ENCODE data around the gene WDFY2. TPM values are rescaled to one million over a fixed set of nuclear protein-coding genes. Genes with fewer than 3 reads are reported as not detected.

Gene WDFY2
- total RNA-seq, 1 donor from 2014 or later, result 6.8 TPM

DNA sequence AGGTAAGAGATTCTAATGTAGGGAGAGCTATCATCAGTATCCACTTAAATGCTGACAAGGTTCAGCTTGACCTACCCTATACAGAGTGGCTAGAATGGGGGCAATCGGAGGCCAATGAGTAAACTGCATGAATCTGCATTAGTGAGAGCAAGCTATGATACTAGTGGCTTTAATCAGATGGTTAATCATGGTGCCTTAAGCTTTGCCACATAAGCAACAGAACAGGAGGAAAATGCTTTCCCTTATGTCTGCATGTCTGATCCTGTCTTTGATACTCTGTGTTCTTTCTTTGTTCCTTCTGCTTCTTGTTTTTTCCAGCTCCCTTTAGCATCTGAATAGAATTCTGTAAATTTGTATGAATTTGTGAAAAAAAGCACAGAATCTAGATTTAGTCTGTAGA is 91.1 kb downstream of the WDFY2 start:
- Histone ChIP-seq H3K27ac (ENCODE audit: low read depth, low read length) (no peak overlapping the region), H3K4me1 (ENCODE audit: control insufficient read depth in 3 of 3, insufficient read depth in 3 of 3, low read length in 3 of 3) (no peaks in the 10 kb centered on the region), H3K9me3 (ENCODE audit: control insufficient read depth in 3 of 3, low read length in 3 of 3) (no peaks in the 10 kb centered on the region), H3K4me3 (ENCODE audit: low read length in 3 of 3) (no peak overlapping the region), H3K36me3 (ENCODE audit: control insufficient read depth in 3 of 3, insufficient read depth in 3 of 3, low read length in 3 of 3) (no peaks in the 10 kb centered on the region), H3K9ac (ENCODE audit: low read depth in 1 of 3, low read length in 3 of 3) (no peak overlapping the region), H3K27me3 (ENCODE audit: control insufficient read depth in 3 of 3, insufficient read depth in 3 of 3, low read length in 3 of 3) (no peaks in the 10 kb centered on the region)

DNA sequence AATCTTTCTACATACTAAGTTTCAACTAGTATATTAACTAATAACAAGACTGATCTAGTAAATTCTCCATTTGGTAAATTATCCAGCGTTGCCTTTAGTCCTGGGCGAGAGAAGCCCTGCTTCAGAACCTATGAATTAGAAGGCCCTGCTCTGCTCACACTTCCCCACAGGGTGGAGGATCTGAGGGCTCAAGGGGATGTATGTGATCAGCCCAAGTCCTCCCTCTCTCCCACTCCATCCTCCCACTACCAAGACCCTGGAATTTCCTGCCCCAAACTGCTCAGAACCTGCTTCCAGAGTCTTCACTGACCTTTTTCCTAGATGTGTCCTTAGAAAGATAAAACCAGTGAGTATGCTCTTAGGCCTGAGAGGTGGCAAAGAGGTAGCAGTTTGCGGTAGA is 91.6 kb downstream of the WDFY2 start:
- H3K36me3 ChIP-seq (ENCODE audit: control insufficient read depth in 3 of 3, insufficient read depth in 3 of 3, low read length in 3 of 3), result no peaks in the 10 kb centered on the region
- no peak overlapping the region for H3K9ac ChIP-seq (ENCODE audit: low read depth in 1 of 3, low read length in 3 of 3)
- H3K27me3 ChIP-seq (ENCODE audit: control insufficient read depth in 3 of 3, insufficient read depth in 3 of 3, low read length in 3 of 3), result no peaks in the 10 kb centered on the region
- no peak overlapping the region for H3K4me3 ChIP-seq (ENCODE audit: low read length in 3 of 3)
- H3K27ac ChIP-seq (ENCODE audit: low read depth, low read length), result no peak overlapping the region
- no peaks in the 10 kb centered on the region for H3K4me1 ChIP-seq (ENCODE audit: control insufficient read depth in 3 of 3, insufficient read depth in 3 of 3, low read length in 3 of 3)
- H3K9me3 ChIP-seq (ENCODE audit: control insufficient read depth in 3 of 3, low read length in 3 of 3), result no peaks in the 10 kb centered on the region

DNA sequence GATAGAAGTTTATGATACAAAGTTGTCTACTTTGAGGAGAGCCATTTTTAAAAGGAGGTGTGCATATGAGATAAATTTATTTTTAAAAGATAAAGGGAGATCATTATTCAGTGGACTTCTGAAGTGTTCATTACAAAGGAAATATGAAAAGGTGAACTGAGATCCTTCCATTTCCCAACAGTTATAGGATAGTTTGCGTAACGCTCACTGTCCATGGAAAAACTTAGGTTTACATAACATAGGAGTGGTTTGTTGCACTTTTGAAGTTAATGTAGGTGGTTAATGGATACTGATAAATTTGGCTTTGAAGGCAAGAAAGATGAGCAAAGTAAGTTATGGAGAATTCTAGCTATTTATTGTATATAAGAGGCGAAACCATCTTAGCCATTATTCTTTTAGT is 92.5 kb downstream of the WDFY2 start:
- H3K4me1 ChIP-seq (ENCODE audit: control insufficient read depth in 3 of 3, insufficient read depth in 3 of 3, low read length in 3 of 3), result no peaks in the 10 kb centered on the region
- no peak overlapping the region for H3K9ac ChIP-seq (ENCODE audit: low read depth in 1 of 3, low read length in 3 of 3)
- no peak overlapping the region for H3K4me3 ChIP-seq (ENCODE audit: low read length in 3 of 3)
- H3K9me3 ChIP-seq (ENCODE audit: control insufficient read depth in 3 of 3, low read length in 3 of 3), result no peaks in the 10 kb centered on the region
- no peaks in the 10 kb centered on the region for H3K36me3 ChIP-seq (ENCODE audit: control insufficient read depth in 3 of 3, insufficient read depth in 3 of 3, low read length in 3 of 3)
- H3K27ac ChIP-seq (ENCODE audit: low read depth, low read length), result no peak overlapping the region
- H3K27me3 ChIP-seq (ENCODE audit: control insufficient read depth in 3 of 3, insufficient read depth in 3 of 3, low read length in 3 of 3), result no peaks in the 10 kb centered on the region

DNA sequence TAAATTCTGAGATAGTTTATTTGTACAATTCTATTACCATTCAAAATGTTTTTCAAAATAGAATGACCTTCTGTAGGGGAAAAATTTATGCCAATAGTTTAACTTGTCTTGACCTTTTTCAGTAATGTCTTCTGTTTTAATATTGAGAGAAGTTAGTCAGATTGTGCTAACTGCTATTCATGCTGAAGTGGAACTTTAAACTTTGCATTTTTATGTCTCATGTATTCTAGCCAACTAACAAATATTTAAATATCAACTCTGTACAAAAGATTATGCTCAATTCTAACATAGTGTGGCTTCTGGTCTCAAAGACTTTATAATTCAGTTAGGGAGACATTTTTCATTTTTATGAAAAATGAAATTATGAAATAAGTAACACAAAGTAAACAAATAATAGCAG is 94.2 kb downstream of the WDFY2 start:
- H3K4me1 ChIP-seq (ENCODE audit: control insufficient read depth in 3 of 3, insufficient read depth in 3 of 3, low read length in 3 of 3), result no peaks in the 10 kb centered on the region
- no peaks in the 10 kb centered on the region for H3K27me3 ChIP-seq (ENCODE audit: control insufficient read depth in 3 of 3, insufficient read depth in 3 of 3, low read length in 3 of 3)
- H3K4me3 ChIP-seq (ENCODE audit: low read length in 3 of 3), result no peak overlapping the region
- H3K27ac ChIP-seq (ENCODE audit: low read depth, low read length), result no peak overlapping the region
- no peaks in the 10 kb centered on the region for H3K9me3 ChIP-seq (ENCODE audit: control insufficient read depth in 3 of 3, low read length in 3 of 3)
- no peak overlapping the region for H3K9ac ChIP-seq (ENCODE audit: low read depth in 1 of 3, low read length in 3 of 3)
- H3K36me3 ChIP-seq (ENCODE audit: control insufficient read depth in 3 of 3, insufficient read depth in 3 of 3, low read length in 3 of 3), result no peaks in the 10 kb centered on the region

DNA sequence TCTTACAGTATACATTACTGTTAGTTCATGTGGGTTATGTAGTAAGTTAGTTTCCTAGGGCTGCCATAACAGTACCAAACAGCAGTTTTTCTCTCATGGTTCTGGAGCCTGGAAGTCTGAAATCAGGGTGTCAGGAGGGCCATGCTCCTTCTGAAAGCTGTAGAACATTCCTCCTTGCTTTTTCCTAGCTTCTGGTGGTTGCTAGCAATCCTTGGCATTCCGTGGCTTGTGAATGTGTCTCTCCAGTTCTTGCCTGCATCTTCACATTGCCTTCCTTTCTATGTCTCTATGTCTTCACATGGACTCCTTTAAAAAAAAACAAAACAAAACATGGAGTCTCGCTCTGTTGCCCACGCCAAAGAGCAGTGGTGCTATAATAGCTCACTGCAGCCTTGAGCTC is 95.4 kb downstream of the WDFY2 start:
- Histone ChIP-seq H3K4me3 (ENCODE audit: low read length in 3 of 3) (no peak overlapping the region), H3K27me3 (ENCODE audit: control insufficient read depth in 3 of 3, insufficient read depth in 3 of 3, low read length in 3 of 3) (no peaks in the 10 kb centered on the region), H3K36me3 (ENCODE audit: control insufficient read depth in 3 of 3, insufficient read depth in 3 of 3, low read length in 3 of 3) (no peaks in the 10 kb centered on the region)

DNA sequence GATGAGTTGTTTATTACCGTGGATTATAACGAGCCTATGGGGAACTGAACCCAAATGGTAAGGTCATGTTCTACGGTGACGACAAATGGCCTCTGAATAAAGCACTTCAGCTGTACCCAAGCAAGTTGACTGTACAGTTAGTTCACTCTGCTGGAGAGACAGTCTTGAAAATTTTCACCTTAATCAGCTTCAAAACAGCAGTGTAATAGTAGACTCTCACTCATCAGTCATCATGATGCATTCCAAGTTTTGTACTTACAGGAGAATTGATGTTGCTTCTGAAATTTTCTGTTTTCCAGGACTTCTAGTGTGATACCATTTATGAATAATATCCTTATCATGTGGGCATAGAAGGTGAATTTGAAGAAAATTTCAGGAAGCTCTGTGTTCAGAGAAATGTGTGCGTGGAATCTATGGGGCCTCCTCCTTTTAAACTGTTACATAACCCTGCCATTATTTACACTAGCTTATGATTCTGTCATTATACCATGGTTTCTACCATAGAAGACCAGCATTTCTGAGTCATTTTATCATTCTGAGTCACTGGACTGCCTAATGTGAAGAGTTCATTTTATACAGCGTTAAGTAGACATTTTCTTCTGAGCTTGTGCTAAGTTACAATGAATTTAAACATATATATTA is 96.9 kb downstream of the WDFY2 start:
- Histone ChIP-seq H3K27me3 (ENCODE audit: control insufficient read depth in 3 of 3, insufficient read depth in 3 of 3, low read length in 3 of 3) (no peaks in the 10 kb centered on the region), H3K36me3 (ENCODE audit: control insufficient read depth in 3 of 3, insufficient read depth in 3 of 3, low read length in 3 of 3) (no peaks in the 10 kb centered on the region), H3K27ac (ENCODE audit: low read depth, low read length) (no peak overlapping the region), H3K9me3 (ENCODE audit: control insufficient read depth in 3 of 3, low read length in 3 of 3) (no peaks in the 10 kb centered on the region), H3K4me1 (ENCODE audit: control insufficient read depth in 3 of 3, insufficient read depth in 3 of 3, low read length in 3 of 3) (no peaks in the 10 kb centered on the region), H3K9ac (ENCODE audit: low read depth in 1 of 3, low read length in 3 of 3) (no peak overlapping the region), H3K4me3 (ENCODE audit: low read length in 3 of 3) (no peak overlapping the region)

More for the DNA sequence above, 95.4 kb downstream of the WDFY2 start:
- Histone ChIP-seq H3K4me1 (ENCODE audit: control insufficient read depth in 3 of 3, insufficient read depth in 3 of 3, low read length in 3 of 3) (no peaks in the 10 kb centered on the region), H3K9ac (ENCODE audit: low read depth in 1 of 3, low read length in 3 of 3) (no peak overlapping the region), H3K27ac (ENCODE audit: low read depth, low read length) (no peak overlapping the region), H3K9me3 (ENCODE audit: control insufficient read depth in 3 of 3, low read length in 3 of 3) (no peaks in the 10 kb centered on the region)

DNA sequence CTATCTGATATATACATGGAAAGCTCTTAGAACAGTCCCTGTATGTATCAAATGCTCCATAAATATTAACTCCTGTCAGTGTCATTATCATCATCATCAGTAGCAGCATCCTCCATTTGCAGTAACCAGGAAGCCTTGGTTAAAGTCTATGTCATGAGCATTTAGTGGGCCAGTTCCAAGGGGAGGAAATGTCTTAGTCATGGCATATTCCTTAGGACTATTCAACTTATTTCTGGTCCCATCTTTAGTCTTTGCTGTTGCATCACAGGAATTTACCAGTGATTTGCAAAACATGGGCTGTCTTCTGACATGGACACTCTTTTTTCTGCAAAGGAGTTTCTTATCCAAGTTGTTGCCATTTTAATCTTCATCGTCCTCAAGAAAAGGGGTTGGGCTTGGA is 98.4 kb downstream of the WDFY2 start:
- H3K9ac ChIP-seq (ENCODE audit: low read depth in 1 of 3, low read length in 3 of 3), result no peak overlapping the region
- no peaks in the 10 kb centered on the region for H3K9me3 ChIP-seq (ENCODE audit: control insufficient read depth in 3 of 3, low read length in 3 of 3)
- no peak overlapping the region for H3K4me3 ChIP-seq (ENCODE audit: low read length in 3 of 3)
- no peaks in the 10 kb centered on the region for H3K4me1 ChIP-seq (ENCODE audit: control insufficient read depth in 3 of 3, insufficient read depth in 3 of 3, low read length in 3 of 3)
- no peaks in the 10 kb centered on the region for H3K36me3 ChIP-seq (ENCODE audit: control insufficient read depth in 3 of 3, insufficient read depth in 3 of 3, low read length in 3 of 3)
- no peak overlapping the region for H3K27ac ChIP-seq (ENCODE audit: low read depth, low read length)
- H3K27me3 ChIP-seq (ENCODE audit: control insufficient read depth in 3 of 3, insufficient read depth in 3 of 3, low read length in 3 of 3), result no peaks in the 10 kb centered on the region

DNA sequence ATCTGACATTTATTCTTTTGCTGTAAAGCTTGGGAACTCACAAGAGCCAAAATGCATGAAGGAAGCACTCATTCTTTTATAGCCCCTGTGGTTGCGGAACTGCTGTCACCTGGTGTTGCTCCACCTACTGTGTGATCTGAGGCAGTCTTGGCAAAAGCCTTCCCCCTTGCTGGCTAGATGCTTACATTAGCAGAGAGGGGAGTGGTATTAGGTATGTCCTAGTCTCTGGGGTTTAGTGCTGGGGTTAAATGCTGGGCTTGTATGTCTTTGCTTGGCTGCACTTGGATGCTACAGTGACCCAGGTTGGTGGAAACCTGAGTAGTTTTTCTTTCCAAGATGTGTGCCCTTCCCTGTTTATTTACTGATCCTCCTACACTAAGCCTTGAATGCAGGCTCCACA is 99.3 kb downstream of the WDFY2 start:
- no peaks in the 10 kb centered on the region for H3K36me3 ChIP-seq (ENCODE audit: control insufficient read depth in 3 of 3, insufficient read depth in 3 of 3, low read length in 3 of 3)
- H3K9me3 ChIP-seq (ENCODE audit: control insufficient read depth in 3 of 3, low read length in 3 of 3), result no peaks in the 10 kb centered on the region
- no peaks in the 10 kb centered on the region for H3K4me1 ChIP-seq (ENCODE audit: control insufficient read depth in 3 of 3, insufficient read depth in 3 of 3, low read length in 3 of 3)
- H3K9ac ChIP-seq (ENCODE audit: low read depth in 1 of 3, low read length in 3 of 3), result no peak overlapping the region
- no peak overlapping the region for H3K4me3 ChIP-seq (ENCODE audit: low read length in 3 of 3)
- no peaks in the 10 kb centered on the region for H3K27me3 ChIP-seq (ENCODE audit: control insufficient read depth in 3 of 3, insufficient read depth in 3 of 3, low read length in 3 of 3)
- H3K27ac ChIP-seq (ENCODE audit: low read depth, low read length), result no peak overlapping the region

DNA sequence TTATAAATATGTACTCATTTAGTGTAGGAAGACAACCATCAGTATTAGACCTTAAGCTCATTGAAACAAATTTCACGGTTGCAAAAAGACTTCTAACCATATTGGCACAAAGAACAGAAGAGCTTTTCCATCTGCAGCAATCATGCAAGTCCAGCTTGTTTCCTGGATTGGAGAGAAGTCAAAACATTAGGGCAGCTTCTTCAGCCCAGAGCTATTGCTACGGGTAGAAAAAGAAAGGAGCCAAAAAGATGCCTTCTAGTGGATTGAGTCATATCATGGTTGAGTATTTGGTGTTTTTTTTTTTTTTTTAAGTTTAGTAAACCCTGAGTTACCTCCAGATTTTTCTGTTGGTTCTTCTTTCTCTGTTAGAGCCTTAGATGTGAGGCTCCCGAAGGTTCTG is 99.8 kb downstream of the WDFY2 start:
- Histone ChIP-seq H3K4me3 (ENCODE audit: low read length in 3 of 3) (no peak overlapping the region), H3K4me1 (ENCODE audit: control insufficient read depth in 3 of 3, insufficient read depth in 3 of 3, low read length in 3 of 3) (no peaks in the 10 kb centered on the region), H3K27ac (ENCODE audit: low read depth, low read length) (no peak overlapping the region), H3K9me3 (ENCODE audit: control insufficient read depth in 3 of 3, low read length in 3 of 3) (no peaks in the 10 kb centered on the region), H3K27me3 (ENCODE audit: control insufficient read depth in 3 of 3, insufficient read depth in 3 of 3, low read length in 3 of 3) (no peaks in the 10 kb centered on the region), H3K9ac (ENCODE audit: low read depth in 1 of 3, low read length in 3 of 3) (no peak overlapping the region), H3K36me3 (ENCODE audit: control insufficient read depth in 3 of 3, insufficient read depth in 3 of 3, low read length in 3 of 3) (no peaks in the 10 kb centered on the region)

DNA sequence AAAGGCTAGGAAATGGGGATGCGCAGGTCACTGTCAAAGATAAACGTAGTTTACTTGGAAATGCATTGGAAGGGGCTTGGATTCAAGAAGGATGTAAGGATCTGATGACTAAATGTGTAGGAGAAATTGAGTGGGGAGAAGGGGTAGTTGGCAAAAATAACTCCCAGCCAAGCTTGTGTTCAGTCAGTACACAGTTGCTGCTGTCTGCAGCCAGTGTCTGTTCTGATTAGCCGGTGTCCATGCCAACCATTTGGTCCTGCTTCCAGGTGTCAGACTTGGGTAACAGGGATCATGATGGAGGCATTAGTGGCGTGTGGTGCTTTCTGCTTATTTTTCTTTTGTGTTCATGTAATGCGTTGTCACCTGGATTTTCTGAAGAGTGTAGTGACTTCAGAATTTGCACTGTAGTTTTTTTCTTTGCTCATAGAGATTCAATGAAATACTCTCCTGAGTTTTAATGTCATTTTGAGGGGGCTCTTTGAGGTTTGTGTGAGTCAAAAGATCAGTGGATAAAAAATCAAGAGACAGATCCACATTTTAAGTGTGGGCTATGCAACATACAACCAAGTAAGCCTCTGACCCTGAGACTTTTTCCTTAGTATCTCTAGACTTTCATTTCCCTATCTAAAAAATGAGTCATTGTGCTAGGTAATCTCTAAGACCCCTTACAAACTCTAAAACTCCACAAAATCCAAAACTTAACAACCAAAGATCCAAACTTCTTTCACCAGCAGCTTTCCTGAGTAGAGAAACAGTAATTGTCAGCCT is 103.9 kb downstream of the WDFY2 start:
- no peak overlapping the region for H3K27ac ChIP-seq (ENCODE audit: low read depth, low read length)
- no peak overlapping the region for H3K4me3 ChIP-seq (ENCODE audit: low read length in 3 of 3)
- H3K36me3 ChIP-seq (ENCODE audit: control insufficient read depth in 3 of 3, insufficient read depth in 3 of 3, low read length in 3 of 3), result no peaks in the 10 kb centered on the region
- H3K9me3 ChIP-seq (ENCODE audit: control insufficient read depth in 3 of 3, low read length in 3 of 3), result no peaks in the 10 kb centered on the region
- no peak overlapping the region for H3K9ac ChIP-seq (ENCODE audit: low read depth in 1 of 3, low read length in 3 of 3)
- H3K27me3 ChIP-seq (ENCODE audit: control insufficient read depth in 3 of 3, insufficient read depth in 3 of 3, low read length in 3 of 3), result no peaks in the 10 kb centered on the region
- H3K4me1 ChIP-seq (ENCODE audit: control insufficient read depth in 3 of 3, insufficient read depth in 3 of 3, low read length in 3 of 3), result no peaks in the 10 kb centered on the region

All from skeletal muscle tissue (tissue), 4 donors.